Neural cell (in vitro differentiated cells): ENCODE data around the gene SLC35B2. TPM values are rescaled to one million over a fixed set of nuclear protein-coding genes. Genes with fewer than 3 reads are reported as not detected.
A peak's percentile ranks its signal among the peaks of the same experiment; 100 is the strongest.

Source experiments
- H2AFZ ChIP-seq: fragments of 200-600, 300-800 bp; sonication (generic), shearing (Covaris generic); 2 replicates; pipeline ENCODE4 v1.6.0; 2014; ENCODE audit warnings: low read depth, mild to moderate bottlenecking, antibody characterized with exemption, low read length, moderate library complexity
- H3F3A ChIP-seq: fragments of 200-600 bp; shearing (Covaris generic); 2 replicates; pipeline ENCODE4 v1.6.1; 2016; ENCODE audit warnings: mild to moderate bottlenecking, moderate library complexity, mixed read lengths, antibody characterized with exemption, low read length; ENCODE audit not compliant: insufficient read depth, poor library complexity, severe bottlenecking
- H3K27ac ChIP-seq: fragments of 200-600, 300-800 bp; sonication (generic), shearing (Covaris generic); 2 replicates; pipeline ENCODE4 v1.5.1; 2014; ENCODE audit warnings: mild to moderate bottlenecking, low read length, moderate library complexity
- H3K27me3 ChIP-seq: fragments of 300-800, 200-600 bp; sonication (generic), shearing (Covaris generic); 2 replicates; pipeline ENCODE4 v1.6.0; 2014; ENCODE audit warnings: mild to moderate bottlenecking, low read depth, low read length, moderate library complexity; ENCODE audit not compliant: insufficient read depth
- H3K36me3 ChIP-seq: fragments of 300-800, 200-600 bp; sonication (generic), shearing (Covaris generic); 2 replicates; pipeline ENCODE4 v1.5.1; 2014; ENCODE audit warnings: mild to moderate bottlenecking, antibody characterized with exemption, low read length, moderate library complexity; ENCODE audit not compliant: insufficient read depth
- H3K4me2 ChIP-seq: fragments of 300-800, 200-600 bp; sonication (generic), shearing (Covaris generic); 2 replicates; pipeline ENCODE4 v1.6.0; 2014; ENCODE audit warnings: mild to moderate bottlenecking, low read length
- H3K4me3 ChIP-seq: fragments of 300-800, 200-600 bp; sonication (generic), shearing (Covaris generic); 2 replicates; pipeline ENCODE4 v1.5.1; 2014; ENCODE audit warnings: mild to moderate bottlenecking, low read length, moderate library complexity
- H3K79me2 ChIP-seq: fragments of 200-600 bp; shearing (Covaris generic); replicated peaks from 2 replicates; pipeline ENCODE4 v1.6.0; 2014; ENCODE audit warnings: mild to moderate bottlenecking, low read length, moderate library complexity; ENCODE audit not compliant: insufficient read depth
- H3K9ac ChIP-seq: fragments of 300-800, 200-600 bp; sonication (generic), shearing (Covaris generic); 2 replicates; pipeline ENCODE4 v1.6.1; 2016; ENCODE audit warnings: mild to moderate bottlenecking, low read length, mixed read lengths
- H3K9me2 ChIP-seq: fragments of 200-600 bp; shearing (Covaris generic); 2 replicates; pipeline ENCODE4 v1.6.1; 2016; ENCODE audit warnings: mild to moderate bottlenecking, low read length, mixed read lengths; ENCODE audit not compliant: insufficient read depth
- H3K9me3 ChIP-seq: fragments of 200-600, 300-800 bp; sonication (generic), shearing (Covaris generic); 2 replicates; pipeline ENCODE4 v1.6.1; 2016; ENCODE audit warnings: mild to moderate bottlenecking, mixed run types, low read length, moderate library complexity, mixed read lengths
- H4K20me1 ChIP-seq: fragments of 200-600 bp; shearing (Covaris generic); 2 replicates; pipeline ENCODE4 v1.6.1; 2016; ENCODE audit warnings: mild to moderate bottlenecking, mixed run types; ENCODE audit not compliant: insufficient read depth
- EP300 ChIP-seq: fragments of 450-650 bp; conservative IDR thresholded peaks from 2 replicates; pipeline ENCODE4 v1.6.1; 2014; ENCODE audit warnings: antibody characterized with exemption, mild to moderate bottlenecking, moderate library complexity; ENCODE audit not compliant: poor library complexity, severe bottlenecking
- EZH2 ChIP-seq: fragments of 200-600, 300-800 bp; shearing (Covaris generic), sonication (generic); IDR thresholded peaks from 2 replicates; pipeline ENCODE4 v1.6.1; 2014; ENCODE audit warnings: antibody characterized with exemption, low read length, borderline replicate concordance, mild to moderate bottlenecking; ENCODE audit not compliant: insufficient read depth, poor library complexity, severe bottlenecking
- MXI1 ChIP-seq: fragments of 450-650 bp; conservative IDR thresholded peaks from 2 replicates; pipeline ENCODE4 v1.6.1; 2014; ENCODE audit warnings: antibody characterized with exemption, mild to moderate bottlenecking; ENCODE audit not compliant: poor library complexity, severe bottlenecking
- POLR2AphosphoS5 ChIP-seq: IDR thresholded peaks from 2 replicates; pipeline ENCODE4 v1.6.1; 2012
- RAD21 ChIP-seq: fragments of 450-650 bp; conservative IDR thresholded peaks from 2 replicates; pipeline ENCODE4 v1.6.1; 2014; ENCODE audit warnings: antibody characterized with exemption, mild to moderate bottlenecking, moderate library complexity
- SMC3 ChIP-seq: fragments of 450-650 bp; conservative IDR thresholded peaks from 2 replicates; pipeline ENCODE4 v1.6.1; 2014; ENCODE audit warnings: antibody characterized with exemption, mild to moderate bottlenecking, moderate library complexity; ENCODE audit not compliant: poor library complexity
- TAF1 ChIP-seq: IDR thresholded peaks from 2 replicates; pipeline ENCODE4 v1.6.1; 2012; ENCODE audit warnings: low read depth
- polyA plus RNA-seq: library from polyadenylated mRNA; depleted of rRNA; stranded (reverse); fragments of >200 nt; gene quantifications from 2 replicates; pipeline ENCODE4 v1.2.3, GENCODE V29; 2014
- TF ChIP-seq, protein P1 (sequence below): IDR thresholded peaks from 2 replicates; pipeline ENCODE4 v1.6.1; 2012; ENCODE audit warnings: borderline replicate concordance
- TF ChIP-seq, protein P2 (sequence below): fragments of 450-650 bp; IDR thresholded peaks from 2 replicates; pipeline ENCODE4 v1.5.1; 2014; ENCODE audit warnings: antibody characterized with exemption, mild to moderate bottlenecking, moderate library complexity; ENCODE audit not compliant: poor library complexity, severe bottlenecking

The SLC35B2 gene
- polyA plus RNA-seq, 1 donor from 2014 or later, result 44.5 TPM

DNA sequence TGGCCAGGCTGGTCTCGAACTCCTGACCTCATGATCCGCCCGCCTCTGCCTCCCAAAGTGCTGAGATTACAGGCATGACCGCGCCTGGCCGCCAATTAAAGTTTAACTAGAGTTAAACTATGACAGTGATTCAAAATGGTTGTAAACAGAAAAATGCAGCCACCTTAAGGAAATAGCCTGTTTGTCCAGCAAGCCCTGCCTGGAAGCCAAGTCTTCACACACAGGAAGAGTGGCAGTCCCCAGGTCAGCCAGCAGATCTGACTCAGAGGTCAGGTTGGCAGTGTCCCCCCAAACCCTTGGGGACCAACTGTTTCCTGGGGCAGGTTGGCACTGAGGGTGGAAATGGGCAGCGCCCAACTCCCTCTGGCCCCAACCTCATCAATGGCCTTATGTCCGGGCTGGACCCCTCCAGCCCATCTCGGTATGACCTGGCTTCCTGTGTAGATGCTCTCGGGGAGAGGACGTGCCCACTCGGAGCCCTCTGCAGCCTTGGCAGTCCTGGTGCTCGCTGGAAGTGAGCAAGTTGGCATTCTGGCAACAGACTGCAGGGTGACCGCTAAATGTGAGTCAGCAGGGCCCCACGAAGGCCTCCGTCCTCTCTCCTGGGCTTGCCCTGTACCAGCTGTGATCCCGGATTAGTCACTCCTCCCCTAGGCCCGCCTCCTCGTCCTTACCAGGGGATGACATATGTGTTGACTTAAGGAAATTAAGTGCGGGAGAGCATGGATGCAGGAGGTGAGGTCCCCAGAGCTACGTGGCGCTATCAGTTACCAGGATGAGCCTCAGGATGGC, 20.1 kb downstream of the SLC35B2 start:
- peak overlapping the region; percentile 76 for H3K9ac ChIP-seq
- TF ChIP-seq SMC3 (no peak), TAF1 (peak; percentile 17)
- no peaks in the 10 kb centered on the region for H4K20me1 ChIP-seq
- no peaks in the 10 kb centered on the region for H3K79me2 ChIP-seq
- H3K4me2 ChIP-seq, result no peak overlapping the region
- H3K27me3 ChIP-seq, result no peaks in the 10 kb centered on the region
- peak overlapping the region; percentile 64 for H3K4me3 ChIP-seq
- H3K27ac ChIP-seq, result peak overlapping the region; percentile 47
- no peaks in the 10 kb centered on the region for H3K9me2 ChIP-seq
- no peaks in the 10 kb centered on the region for H3F3A ChIP-seq
- no peaks in the 10 kb centered on the region for H3K9me3 ChIP-seq
- no peaks in the 10 kb centered on the region for H3K36me3 ChIP-seq
- peak overlapping the region; percentile 72 for H2AFZ ChIP-seq

DNA sequence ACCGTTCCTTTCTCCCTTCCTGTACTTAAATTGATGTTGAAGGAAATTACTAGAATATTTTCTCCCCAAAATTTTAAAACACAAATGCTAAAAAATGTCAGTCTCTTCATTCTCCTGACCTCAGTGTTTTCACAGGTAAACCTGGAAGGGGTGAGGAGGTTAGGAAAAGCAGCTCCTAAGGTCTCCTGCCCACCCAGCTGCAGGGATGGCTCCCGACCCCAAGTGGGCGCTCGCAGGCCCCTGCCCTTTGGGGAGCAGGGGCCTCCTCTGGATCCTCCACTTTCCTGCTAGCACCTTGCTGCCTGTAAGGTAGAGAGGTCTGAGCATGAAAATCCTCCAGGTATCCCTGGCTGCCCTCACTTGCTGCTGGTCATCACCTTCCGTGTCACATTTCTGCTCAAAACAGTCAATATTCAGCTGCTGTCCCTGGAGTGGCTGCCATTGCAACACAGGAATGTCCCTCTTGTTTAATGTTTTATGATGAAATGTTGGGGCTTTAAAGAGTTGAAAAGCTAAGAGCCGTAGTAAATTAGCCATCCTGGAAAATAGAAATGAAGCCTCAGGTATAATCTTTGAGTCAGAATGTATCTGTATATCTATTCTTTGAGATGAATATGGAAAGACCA, 21.3 kb downstream of the SLC35B2 start:
- Histone ChIP-seq H3K27ac (no peak overlapping the region), H3K9ac (no peak overlapping the region), H3K4me2 (no peak overlapping the region), H3K36me3 (no peaks in the 10 kb centered on the region), H3F3A (no peaks in the 10 kb centered on the region), H4K20me1 (no peaks in the 10 kb centered on the region), H3K4me3 (no peak overlapping the region), H2AFZ (no peak overlapping the region), H3K9me2 (no peaks in the 10 kb centered on the region), H3K27me3 (no peaks in the 10 kb centered on the region), H3K79me2 (no peaks in the 10 kb centered on the region), H3K9me3 (no peaks in the 10 kb centered on the region)
- TF ChIP-seq EZH2 (no peak), EP300 (no peak), TAF1 (no peak), RAD21 (no peak), SMC3 (no peak), MXI1 (no peak), POLR2AphosphoS5 (no peak)
- TF ChIP-seq, protein P1, sequence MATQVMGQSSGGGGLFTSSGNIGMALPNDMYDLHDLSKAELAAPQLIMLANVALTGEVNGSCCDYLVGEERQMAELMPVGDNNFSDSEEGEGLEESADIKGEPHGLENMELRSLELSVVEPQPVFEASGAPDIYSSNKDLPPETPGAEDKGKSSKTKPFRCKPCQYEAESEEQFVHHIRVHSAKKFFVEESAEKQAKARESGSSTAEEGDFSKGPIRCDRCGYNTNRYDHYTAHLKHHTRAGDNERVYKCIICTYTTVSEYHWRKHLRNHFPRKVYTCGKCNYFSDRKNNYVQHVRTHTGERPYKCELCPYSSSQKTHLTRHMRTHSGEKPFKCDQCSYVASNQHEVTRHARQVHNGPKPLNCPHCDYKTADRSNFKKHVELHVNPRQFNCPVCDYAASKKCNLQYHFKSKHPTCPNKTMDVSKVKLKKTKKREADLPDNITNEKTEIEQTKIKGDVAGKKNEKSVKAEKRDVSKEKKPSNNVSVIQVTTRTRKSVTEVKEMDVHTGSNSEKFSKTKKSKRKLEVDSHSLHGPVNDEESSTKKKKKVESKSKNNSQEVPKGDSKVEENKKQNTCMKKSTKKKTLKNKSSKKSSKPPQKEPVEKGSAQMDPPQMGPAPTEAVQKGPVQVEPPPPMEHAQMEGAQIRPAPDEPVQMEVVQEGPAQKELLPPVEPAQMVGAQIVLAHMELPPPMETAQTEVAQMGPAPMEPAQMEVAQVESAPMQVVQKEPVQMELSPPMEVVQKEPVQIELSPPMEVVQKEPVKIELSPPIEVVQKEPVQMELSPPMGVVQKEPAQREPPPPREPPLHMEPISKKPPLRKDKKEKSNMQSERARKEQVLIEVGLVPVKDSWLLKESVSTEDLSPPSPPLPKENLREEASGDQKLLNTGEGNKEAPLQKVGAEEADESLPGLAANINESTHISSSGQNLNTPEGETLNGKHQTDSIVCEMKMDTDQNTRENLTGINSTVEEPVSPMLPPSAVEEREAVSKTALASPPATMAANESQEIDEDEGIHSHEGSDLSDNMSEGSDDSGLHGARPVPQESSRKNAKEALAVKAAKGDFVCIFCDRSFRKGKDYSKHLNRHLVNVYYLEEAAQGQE, result no peak
- TF ChIP-seq, protein P2, sequence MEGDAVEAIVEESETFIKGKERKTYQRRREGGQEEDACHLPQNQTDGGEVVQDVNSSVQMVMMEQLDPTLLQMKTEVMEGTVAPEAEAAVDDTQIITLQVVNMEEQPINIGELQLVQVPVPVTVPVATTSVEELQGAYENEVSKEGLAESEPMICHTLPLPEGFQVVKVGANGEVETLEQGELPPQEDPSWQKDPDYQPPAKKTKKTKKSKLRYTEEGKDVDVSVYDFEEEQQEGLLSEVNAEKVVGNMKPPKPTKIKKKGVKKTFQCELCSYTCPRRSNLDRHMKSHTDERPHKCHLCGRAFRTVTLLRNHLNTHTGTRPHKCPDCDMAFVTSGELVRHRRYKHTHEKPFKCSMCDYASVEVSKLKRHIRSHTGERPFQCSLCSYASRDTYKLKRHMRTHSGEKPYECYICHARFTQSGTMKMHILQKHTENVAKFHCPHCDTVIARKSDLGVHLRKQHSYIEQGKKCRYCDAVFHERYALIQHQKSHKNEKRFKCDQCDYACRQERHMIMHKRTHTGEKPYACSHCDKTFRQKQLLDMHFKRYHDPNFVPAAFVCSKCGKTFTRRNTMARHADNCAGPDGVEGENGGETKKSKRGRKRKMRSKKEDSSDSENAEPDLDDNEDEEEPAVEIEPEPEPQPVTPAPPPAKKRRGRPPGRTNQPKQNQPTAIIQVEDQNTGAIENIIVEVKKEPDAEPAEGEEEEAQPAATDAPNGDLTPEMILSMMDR, result no peak
